Measurements from ENCODE around the gene NDUFA6.
"Not testable (repeated sequence)": the region's sequence is repeated elsewhere in the genome, so short reads cannot be mapped to it uniquely, and the experiment has no call there.

The NDUFA6 gene

GRCh38 chr22:42073621-42074041 is 16.9 kb downstream of the NDUFA6 start:
- DNase-seq (ENCODE audit: low read depth, low spot score) = no peak
- peak overlapping the region; percentile 69 for H3K4me3 ChIP-seq (ENCODE audit: low read depth, low read length)
- ChIA-PET POLR2A (no interaction called here), CTCF (no interaction called here)
- TF ChIP-seq CTCF (IDR thresholded peaks at IDR 0.05; ENCODE audit: insufficient read depth, low read length, missing control alignments) = no peak

- H3K4me3 ChIP-seq (ENCODE audit: low read depth, low read length) = no peak overlapping the region
- ChIA-PET CTCF (no interaction called here), POLR2A (no interaction called here)
- DNase-seq (ENCODE audit: low read depth, low spot score) = no peak
- no peak for TF ChIP-seq CTCF (IDR thresholded peaks at IDR 0.05; ENCODE audit: insufficient read depth, low read length, missing control alignments)
Observed at GRCh38 chr22:42072606-42073330, 17.8 kb downstream of the NDUFA6 start.

- H3K4me3 ChIP-seq (ENCODE audit: low read depth, low read length); DNase-seq (ENCODE audit: low read depth, low spot score); POLR2A ChIA-PET: not testable (repeated sequence)
- CTCF ChIA-PET = interaction anchor here (1.8 kb wide), 1 partner anchor 10 kb away, joined by 4 read pairs; no protein-coding TSS in a partner anchor
Observed at GRCh38 chr22:42071508-42071907, 19.1 kb downstream of the NDUFA6 start.

GRCh38 chr22:42070517-42071422 is 19.8 kb downstream of the NDUFA6 start, which contains the start of gene NAGA:
TSS of gene NAGA (minus strand) at chr22:42070812. CDS start at chr22:42070297, 515 bp downstream.
- ChIA-PET POLR2A (interaction anchor here (1.3 kb wide), 1 partner anchor 9 kb away, joined by 4 read pairs; the partner anchor contains the start of gene SMDT1), CTCF (interaction anchor here (1.2 to 1.8 kb wide), 4 partner anchors 9 to 402 kb away, joined by 3 to 5 read pairs (median 4); no protein-coding TSS in a partner anchor)
- no peak for TF ChIP-seq CTCF (IDR thresholded peaks at IDR 0.05; ENCODE audit: insufficient read depth, low read length, missing control alignments)
- peak within 1 kb of the TSS; percentile 70 for H3K4me3 ChIP-seq (ENCODE audit: low read depth, low read length)
- DNase-seq (ENCODE audit: low read depth, low spot score) = peak; percentile 55

- no peak for TF ChIP-seq CTCF (IDR thresholded peaks at IDR 0.05; ENCODE audit: insufficient read depth, low read length, missing control alignments)
- ChIA-PET POLR2A (interaction anchor here (0.6 to 1.3 kb wide), 2 partner anchors 10 to 351 kb away, joined by 3 to 4 read pairs; partner anchors contain the start of gene SMDT1), CTCF (interaction anchor here (0.9 to 1.8 kb wide), 9 partner anchors 8 to 403 kb away, joined by 3 to 8 read pairs (median 3); partner anchors contain the start of genes NDUFA6 and SMDT1)
- H3K4me3 ChIP-seq (ENCODE audit: low read depth, low read length) = peak overlapping the region; percentile 70
- no peak for DNase-seq (ENCODE audit: low read depth, low spot score)
Observed at GRCh38 chr22:42069801-42070516, 20.6 kb downstream of the NDUFA6 start.

- ChIA-PET CTCF (interaction anchor here (0.8 to 1.2 kb wide), 2 partner anchors 10 to 22 kb away, joined by 3 read pairs; partner anchors contain the start of gene NDUFA6), POLR2A (no interaction called here)
- H3K4me3 ChIP-seq (ENCODE audit: low read depth, low read length) = no peak overlapping the region
- DNase-seq (ENCODE audit: low read depth, low spot score) = no peak
- no peak for TF ChIP-seq CTCF (IDR thresholded peaks at IDR 0.05; ENCODE audit: insufficient read depth, low read length, missing control alignments)
Observed at GRCh38 chr22:42068291-42068690, 22.3 kb downstream of the NDUFA6 start.

Measured in AG04449 (cell line).